Fibroblast of gingiva (primary cell): Measurements from ENCODE around the gene NPFF.

Experiments
- DNase-seq: peaks from one replicate; pipeline ENCODE4 v3.0.0-alpha.2; 2011; ENCODE audit warnings: low read depth

Gene NPFF

DNA sequence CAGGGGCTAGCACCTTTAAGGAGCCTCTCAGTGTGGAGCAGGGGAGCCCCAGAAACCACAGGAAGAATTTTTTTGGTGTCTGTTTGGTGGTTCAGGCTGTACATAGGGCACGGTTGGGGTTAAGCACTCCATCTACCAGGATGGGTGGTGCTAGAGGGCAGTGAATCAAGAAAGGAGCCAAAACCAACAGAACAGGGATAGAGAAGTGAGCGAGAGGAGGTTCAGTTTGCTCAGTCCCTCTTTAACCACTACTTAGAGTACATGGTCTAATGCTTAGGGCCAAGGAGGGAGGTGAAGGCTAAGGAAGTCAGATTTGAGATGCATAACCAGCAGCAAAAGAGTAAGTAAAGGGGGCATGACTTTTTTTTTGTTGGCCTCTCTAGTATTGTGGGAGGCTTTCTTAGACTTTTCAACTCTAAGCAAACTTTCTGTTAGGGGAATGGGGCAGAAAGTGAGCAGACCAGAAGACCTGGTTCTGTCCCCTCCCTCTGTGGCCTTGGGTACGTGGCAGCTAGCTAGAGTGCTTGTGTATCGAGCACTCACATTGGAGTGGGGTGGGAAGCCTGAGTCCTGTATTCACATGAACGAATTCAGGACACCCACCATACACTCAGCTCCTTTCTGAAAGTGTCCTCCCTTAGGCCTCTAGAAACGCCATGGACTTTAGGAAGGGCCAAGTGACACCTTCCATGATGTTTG is 6.6 kb upstream of the NPFF start:
- no peak for DNase-seq

DNA sequence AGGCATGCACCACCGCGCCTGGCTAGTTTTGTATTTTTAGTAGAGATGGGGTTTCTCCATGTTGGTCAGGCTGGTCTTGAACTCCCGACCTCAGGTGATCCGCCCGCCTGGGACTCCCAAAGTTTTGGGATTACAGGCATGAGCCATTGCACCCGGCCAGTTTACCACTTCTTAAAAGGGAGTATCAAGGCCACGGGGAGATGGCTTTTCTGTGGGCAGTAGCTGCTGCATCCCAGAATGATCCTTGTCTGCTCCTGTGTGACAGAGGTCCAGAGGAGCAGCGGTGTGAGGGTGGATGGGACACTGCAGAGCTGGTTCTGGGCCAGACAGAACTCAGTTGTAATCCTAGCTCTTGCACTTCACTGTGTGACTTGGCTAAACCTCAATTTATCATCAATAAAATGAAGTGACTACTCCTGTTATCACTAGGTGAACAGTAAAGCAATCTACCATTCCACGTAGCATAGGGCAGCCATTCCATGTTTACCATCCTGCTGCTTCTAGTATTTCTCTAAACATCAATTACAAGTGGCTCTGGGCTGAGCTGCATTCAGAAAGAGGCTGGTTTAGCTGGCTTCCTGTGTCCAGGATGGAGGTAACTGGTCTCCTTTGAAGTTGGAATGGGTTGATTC is 3.0 kb upstream of the NPFF start:
- DNase-seq, result no peak

DNA sequence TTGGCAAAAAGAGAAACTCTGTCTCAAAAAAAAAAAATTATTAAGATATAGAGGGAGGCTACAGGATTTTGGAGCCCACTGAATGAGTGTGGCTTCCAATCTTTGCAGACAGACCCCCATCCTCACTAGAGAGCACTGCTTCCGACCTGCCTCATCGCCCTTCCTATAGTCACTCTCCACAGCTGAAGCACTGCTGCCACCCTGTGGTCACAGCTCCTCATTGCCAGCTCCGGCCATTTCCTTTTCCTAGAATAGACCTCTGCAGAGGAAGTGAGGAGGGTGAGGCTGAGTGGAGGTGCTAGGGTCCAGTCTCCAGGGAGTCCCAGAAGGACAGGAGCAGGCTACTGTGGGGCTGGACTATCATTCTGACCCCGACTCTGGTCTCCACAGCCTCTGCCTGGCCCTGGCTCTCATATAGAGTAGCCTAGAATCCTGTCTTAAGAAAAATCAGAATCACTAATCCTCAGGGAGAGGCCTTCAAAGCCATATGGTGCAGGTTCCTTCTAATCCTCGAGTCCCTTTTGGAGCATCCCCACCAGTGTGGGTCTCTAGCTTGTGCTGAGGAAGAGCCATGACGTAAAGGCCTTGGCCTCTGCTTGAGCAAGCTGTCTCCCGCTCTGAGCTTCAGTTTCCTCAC is 1.4 kb upstream of the NPFF start:
- DNase-seq, result peak; percentile 58

DNA sequence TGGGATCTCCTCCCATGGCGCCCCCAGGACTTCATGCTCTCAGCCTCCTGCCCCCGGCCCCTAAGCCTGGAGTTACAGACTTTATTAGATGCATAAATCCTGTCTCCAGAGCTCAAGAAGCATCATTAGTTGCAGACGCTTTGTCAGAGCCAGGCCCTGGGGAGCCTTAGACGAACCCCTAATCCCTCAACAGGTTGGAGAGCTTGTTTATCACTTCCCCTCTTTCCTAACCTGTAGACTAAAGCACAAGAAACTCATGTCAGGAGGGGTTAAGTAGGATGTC is 260 bp upstream of the NPFF start:
- no peak for DNase-seq

DNA sequence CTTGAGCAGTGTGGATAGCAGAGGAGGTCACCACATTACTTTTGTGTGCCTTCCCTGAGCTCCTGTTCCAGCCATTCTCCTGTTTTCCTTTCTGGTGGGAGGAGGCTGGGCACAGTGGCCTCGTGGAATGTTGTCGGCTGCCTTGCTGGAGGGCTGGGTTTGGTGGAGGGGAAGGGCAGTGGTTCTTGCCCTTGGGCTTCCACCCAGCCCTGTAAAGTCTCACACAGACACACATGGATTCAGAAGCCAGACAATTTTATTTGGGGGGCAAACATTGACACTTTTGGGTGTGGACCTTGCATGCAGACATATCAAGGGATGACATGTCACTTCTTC is 866 bp downstream of the NPFF start:
- no peak for DNase-seq

DNA sequence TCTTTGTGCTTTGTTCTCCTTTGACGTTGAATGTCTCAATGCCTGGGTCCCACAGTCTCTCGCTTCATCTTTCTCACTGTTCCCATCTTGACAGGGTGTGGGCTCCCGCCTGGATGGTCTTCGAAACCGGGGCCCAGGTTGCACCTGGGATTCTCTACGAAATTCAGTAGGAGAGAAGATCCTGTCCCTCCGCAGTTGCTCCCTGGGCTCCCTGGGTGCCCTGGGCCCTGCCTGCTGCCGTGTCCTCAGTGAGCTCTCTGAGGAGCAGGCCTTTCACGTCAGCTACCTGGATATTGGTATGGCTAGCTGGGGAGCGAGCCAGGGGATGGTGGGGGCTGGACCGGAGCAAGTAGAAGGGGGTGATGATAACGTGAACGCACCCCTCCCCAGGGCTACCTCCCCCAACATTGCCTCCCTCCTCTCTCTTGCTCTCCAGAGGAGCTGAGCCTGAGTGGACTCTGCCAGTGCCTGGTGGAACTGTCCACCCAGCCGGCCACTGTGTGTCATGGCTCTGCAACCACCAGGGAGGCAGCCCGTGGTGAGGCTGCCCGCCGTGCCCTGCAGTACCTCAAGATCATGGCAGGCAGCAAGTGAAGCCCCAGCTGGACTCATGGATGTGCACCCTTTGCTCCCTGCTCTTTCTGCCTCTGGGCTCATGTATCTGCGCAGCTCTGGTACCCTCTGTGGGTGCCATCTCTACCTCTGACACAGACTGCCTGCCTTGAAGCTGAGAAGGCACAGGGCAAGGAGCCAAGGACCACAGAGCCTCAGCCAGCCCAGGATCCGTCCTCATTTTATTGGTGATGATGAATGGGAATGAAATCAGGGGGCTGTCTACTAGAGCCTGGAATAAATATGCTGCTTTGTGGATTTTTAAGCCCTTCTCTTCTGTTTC is 1.5 kb downstream of the NPFF start:
- DNase-seq, result no peak

DNA sequence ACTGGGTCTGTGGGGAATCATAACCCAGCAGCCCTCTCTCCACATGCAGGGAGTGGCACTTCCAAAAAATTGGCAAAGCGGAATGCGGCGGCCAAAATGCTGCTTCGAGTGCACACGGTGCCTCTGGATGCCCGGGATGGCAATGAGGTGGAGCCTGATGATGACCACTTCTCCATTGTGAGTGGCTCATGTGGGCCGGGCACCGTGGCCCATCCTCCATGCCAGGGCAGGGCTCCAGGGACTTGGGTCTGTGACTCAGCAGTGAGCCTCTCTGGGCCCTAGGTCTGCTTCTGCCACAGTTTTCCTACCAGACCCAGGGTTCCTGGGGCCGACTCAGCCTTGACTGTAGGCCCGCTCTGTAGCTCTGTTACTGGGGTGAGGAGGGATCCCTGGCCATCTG is 2.2 kb downstream of the NPFF start:
- peak; percentile 83 for DNase-seq

DNA sequence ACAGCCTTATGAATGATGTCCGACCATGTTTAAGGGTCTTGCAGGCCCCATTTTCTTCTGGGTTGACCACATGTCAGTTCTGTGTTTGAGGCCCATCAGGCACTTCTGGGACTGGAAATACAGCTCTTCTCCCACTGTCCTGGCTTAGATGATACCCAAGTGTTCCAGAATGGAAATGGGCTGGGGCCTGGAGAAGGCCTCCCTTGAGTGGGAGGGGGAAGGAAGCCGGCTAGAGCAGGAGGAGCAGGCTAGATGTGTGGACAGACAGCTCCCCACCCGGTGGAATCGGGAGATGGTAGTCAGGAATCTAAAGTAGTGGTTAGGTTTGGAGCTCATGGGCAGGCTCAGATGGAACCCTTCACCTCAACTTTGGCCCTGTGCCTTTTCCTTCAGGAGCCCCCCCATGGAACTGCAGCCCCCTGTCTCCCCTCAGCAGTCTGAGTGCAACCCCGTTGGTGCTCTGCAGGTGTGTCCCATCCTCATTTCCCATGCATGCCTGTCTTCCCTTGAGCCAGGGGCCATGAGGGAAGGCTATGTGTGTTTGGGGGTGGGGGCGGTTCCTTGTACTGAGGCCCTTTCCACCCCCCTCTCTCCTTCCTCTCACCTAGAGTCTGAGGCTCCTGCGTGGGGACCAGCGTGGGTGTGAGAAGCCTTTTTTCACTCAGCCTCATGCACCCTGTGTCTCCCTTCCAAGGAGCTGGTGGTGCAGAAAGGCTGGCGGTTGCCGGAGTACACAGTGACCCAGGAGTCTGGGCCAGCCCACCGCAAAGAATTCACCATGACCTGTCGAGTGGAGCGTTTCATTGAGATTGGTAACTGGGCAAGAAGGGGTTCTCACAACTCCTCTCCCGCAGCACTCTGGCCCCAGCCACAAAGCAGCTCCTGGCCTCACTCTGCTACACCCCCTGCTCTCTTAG is 3.0 kb downstream of the NPFF start:
- no peak for DNase-seq

DNA sequence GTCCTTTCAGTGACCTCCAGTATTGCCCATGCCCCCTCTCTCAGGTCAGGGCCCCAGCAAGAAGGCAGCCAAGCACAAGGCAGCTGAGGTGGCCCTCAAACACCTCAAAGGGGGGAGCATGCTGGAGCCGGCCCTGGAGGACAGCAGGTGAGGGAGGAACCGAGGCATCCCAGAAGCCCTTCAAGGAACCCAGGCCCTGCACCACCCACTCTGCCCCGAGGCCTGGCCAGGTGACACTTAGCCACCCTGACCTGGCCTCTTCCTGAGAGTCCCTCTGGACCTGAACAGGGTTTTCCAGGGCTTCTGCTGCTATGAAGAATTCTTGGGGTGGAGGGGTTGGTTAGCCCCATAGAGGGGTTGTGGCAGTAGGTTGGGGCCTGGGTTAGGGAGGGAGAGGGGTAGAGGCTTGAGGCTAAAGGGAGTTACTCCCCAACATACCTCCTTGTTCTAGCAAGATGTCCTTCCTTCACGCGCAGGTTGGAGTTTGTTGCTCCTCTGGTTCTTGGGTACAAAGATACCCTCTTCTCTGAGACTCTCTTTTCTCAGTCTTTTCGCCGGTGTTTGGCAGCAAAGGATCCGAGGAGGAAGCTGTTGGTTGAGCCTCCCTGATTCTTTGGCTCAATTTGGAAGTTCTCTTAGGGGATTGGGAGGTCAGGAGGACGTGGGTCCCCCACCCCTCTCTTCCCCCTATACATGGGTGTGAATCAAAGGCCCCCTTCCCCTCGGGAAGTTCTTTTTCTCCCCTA is 4.1 kb downstream of the NPFF start:
- DNase-seq, result no peak

DNA sequence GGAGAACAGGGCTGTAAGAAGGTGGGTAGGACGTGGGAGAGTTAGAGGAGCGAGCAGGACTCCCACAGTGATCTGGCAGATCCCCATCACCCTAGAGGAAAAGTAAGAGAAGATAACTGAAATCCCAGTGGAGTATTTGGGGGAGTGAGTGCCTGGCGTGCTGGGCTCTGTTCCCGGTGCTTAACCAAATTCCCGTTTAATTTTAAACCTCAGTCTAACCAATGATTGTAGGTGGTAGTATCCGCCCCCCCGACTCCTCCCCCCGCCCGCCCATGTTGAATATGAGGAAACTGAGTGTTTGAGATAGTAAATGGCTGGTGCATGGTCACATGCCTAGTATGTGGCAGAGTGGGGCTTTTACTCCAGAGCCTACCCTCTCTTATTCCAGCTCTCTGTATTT is 5.0 kb downstream of the NPFF start:
- no peak for DNase-seq

DNA sequence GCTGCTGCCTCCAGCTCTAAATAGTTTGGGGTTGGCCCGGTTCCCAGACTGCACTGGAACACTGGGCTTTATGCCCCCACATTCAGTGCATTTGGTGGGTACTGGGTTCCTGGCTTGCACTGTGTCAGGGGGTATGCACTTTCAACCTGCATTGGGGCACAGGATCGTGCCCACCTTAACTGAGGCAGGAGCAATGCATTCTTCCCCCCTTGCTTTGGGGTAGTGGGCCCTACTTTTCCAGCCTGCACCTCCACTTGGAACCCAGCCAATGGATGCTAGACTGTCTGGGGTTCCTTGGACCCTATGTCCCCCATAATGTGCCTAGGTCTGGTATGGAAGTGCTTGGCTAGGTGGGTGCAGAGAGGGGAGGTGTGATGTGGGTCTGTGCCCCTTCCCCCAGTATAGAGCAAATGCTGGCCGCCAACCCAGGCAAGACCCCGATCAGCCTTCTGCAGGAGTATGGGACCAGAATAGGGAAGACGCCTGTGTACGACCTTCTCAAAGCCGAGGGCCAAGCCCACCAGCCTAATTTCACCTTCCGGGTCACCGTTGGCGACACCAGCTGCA is 5.6 kb downstream of the NPFF start:
- no peak for DNase-seq

DNA sequence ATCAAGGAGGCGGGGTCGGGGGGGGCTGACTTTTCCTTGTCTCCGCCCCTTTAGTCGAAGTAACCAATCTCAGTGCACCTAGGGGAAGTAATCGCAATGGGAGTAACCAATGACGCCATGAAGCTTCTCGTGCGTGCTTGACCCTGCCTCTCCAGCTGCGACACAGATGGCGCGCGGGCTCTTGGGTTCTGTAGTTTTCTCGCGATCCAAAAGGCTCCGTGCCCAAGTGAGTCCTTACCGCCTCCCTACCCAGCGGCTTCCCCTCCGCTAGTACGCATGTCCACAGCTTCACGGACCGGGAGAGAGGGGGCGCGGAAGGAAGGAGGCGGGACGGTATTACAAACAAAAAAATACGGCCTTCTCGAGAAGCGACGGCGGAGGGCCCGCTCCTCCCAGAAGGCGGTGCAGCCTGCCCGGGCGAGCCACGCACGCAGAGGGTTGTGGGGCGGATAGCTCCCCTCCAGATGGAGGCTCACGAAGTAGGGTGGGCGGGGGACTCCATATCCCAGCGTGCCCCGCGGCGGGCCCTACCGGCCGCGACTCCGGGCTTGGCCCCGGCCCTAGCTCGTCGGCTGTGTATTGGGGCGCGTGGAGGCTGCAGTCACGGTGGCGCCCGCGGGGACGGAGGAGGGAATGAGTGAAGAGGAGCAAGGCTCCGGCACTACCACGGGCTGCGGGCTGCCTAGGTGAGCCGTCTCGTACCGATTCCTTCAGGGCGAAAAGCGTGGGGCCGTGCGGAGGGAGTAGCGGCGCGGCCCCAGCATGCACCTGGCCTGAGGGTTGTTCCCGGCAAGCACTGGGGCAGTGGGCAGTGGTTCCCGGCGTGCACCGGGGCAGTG is 6.3 kb downstream of the NPFF start, which contains the start of gene TARBP2:
Gene TARBP2 (plus strand): TSS at position 508 of the 839 bp plus-strand sequence. CDS start 126 bp downstream, at position 634.
- DNase-seq, result peak; percentile 100

DNA sequence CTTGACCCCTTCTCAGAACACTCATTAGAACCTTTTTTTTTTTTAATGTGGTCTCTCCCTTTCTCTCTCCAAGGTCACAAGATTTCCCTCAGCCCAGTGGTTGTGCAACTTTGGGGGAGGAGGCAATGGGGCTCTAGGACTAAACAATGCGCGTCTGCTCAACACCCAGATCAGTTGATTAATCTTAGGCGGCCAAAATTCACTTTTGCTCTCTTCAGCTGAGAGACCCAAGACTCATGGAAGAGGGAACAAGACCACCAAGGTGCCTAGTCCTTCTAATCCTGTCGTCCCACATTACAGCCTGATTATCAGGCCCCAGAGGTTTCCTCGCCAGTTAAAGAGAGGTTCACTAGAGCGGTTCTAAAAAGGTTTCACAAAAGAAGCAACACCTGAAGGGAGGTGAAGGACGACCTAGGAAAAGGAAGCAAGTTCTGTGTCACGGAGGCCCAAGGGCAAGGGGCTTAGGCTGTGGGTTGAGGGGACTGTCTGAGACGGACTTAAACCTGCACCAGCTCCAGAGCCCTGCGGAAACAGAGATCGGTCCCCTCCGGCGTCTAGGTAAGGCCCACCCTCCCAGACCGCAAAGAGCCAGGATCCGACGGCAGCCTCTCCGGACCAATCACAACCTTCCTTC is 7.0 kb downstream of the NPFF start:
- peak; percentile 90 for DNase-seq

DNA sequence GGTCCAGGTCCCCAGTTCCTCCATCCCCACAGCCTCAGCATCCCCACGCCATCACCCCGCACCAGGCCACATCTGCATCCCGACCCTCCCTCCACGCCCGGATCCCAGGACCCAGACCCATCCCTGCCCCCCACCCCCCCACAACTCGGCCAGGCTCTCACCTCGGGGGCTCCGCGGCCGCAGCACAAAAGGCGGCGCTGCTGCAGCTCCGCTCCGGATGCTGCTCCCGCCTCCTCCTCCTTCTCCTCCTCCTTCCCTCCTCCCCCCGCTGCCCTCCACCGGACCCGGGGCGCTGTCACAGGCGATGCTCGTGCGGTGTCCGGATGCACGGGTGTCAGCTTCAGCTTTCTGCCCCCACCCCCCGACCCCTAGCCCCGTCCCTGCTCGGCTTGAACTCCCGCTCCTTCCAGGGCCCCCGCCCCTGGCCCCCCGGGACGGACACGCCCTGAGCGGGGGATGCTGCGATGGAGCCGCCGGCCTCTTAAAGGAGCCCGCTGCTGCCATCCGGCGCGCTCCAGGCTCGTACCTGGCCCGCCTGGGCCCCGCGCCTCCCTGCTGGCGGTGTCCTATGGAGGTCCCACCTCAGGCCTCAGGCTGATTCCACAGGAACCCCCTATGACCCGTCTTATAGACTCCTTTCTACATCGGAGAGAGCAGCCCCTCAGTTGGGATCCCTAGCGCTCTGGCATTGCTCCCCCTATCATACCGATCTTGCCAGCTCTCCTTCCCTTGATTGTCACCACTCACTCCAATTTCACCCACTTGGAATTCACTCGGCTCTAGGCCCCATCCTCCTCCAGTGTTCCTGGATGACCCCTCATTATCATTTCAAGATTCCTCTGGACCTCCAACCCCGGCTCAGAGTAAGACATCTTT is 7.8 kb downstream of the NPFF start, which contains the start of gene MAP3K12:
Gene MAP3K12 (minus strand): TSS at position 193 of the 876 bp plus-strand sequence. CDS start 12,067 bp downstream, outside the sequence.
- peak; percentile 76 for DNase-seq

DNA sequence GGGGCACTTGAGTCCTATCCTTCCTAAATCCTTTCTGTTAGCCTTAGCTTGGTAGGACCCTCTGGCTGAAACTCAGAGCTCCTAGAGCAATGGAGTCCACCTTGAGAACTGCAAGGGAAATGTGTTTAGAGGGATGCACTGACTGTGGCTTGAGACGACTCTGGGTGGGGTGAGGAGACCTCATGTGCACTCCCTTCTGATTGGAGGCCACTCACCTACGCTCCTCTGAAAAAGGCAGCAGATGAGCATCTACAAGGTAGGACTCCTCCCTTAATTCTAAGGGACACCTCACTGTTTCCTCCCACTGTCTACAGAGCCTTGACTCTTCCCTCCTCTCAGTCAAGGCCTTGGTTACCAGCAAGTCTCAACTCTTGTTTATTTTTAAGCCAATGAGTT is 9.1 kb downstream of the NPFF start:
- no peak for DNase-seq

DNA sequence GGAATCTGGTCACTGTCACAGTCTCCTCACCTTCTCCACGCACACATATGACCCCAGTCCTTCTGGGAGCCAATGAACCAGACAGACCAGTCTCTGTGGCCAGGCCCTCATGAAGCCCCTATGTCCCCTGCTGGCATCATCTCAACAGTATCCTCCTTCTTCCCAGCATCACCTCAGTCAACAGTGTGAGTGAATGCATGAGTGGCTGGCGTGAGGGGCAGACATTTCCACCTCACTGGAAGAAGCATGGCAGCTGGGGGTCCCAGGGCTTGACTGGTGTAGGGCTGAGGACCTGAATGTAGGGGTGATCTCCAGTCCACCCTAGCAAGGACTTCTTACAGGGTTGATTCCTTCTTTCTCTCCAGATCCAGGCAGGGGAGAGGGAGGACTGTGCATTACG is 9.8 kb downstream of the NPFF start:
- no peak for DNase-seq

DNA sequence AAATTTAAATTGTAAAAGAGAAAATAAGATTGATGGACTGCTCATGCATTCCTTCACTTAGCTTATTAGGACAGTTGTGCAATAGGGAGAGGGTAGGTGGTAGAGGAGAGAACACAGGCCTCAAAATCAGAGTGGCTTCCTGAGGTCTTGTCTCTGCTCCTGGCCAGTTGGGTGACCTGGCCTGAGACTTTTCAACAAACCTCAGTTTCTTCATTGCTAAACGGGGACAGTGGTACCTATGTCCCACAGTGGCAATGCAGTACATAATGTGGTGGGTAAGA is 10.6 kb downstream of the NPFF start:
- DNase-seq, result no peak
